ENCODE data around the gene PBLD. TPM values are rescaled to one million over a fixed set of nuclear protein-coding genes. Genes with fewer than 3 reads are reported as not detected.
"Not testable (repeated sequence)": the region's sequence is repeated elsewhere in the genome, so short reads cannot be mapped to it uniquely, and the experiment has no call there.

PBLD gene
- total RNA-seq, 4 donors from 2014 or later: 5.7 to 9.5 (median 8.0) TPM

GRCh38 chr10:68327889-68328786 is 4.6 kb downstream of the PBLD start:
- no peaks in the 10 kb centered on the region for H3K27me3 ChIP-seq
- TF ChIP-seq POLR2A (IDR thresholded peaks at IDR 0.05) (no peak), POLR2AphosphoS5 (IDR thresholded peaks at IDR 0.05) (no peak), EP300 (IDR thresholded peaks at IDR 0.05) (no peak)
- TF ChIP-seq, protein P1, sequence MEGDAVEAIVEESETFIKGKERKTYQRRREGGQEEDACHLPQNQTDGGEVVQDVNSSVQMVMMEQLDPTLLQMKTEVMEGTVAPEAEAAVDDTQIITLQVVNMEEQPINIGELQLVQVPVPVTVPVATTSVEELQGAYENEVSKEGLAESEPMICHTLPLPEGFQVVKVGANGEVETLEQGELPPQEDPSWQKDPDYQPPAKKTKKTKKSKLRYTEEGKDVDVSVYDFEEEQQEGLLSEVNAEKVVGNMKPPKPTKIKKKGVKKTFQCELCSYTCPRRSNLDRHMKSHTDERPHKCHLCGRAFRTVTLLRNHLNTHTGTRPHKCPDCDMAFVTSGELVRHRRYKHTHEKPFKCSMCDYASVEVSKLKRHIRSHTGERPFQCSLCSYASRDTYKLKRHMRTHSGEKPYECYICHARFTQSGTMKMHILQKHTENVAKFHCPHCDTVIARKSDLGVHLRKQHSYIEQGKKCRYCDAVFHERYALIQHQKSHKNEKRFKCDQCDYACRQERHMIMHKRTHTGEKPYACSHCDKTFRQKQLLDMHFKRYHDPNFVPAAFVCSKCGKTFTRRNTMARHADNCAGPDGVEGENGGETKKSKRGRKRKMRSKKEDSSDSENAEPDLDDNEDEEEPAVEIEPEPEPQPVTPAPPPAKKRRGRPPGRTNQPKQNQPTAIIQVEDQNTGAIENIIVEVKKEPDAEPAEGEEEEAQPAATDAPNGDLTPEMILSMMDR (IDR thresholded peaks at IDR 0.05): no peak
- H3K9me3 ChIP-seq: no peaks in the 10 kb centered on the region
- WGBS, 2 donors (ENCODE audit: low coverage in 1 of 2): 23% methylated on average over 3 to 4 of the region's 4 CpGs
- peak overlapping the region in 3 of 4 donors; percentile 71 to 98 (median 98) for H3K27ac ChIP-seq
- no peak for ATAC-seq
- H3K4me3 ChIP-seq: peak overlapping the region in 1 of 2 donors; percentile 7
- H3K4me1 ChIP-seq: peaks cover 0 to 33% (median 0%) of the 10 kb centered on the region in 3 donors
- no peaks in the 10 kb centered on the region for H3K36me3 ChIP-seq

GRCh38 chr10:68324396-68324795 is 8.3 kb downstream of the PBLD start:
- not testable (repeated sequence) for ATAC-seq, H3K27me3 ChIP-seq, H3K4me3 ChIP-seq, H3K27ac ChIP-seq, H3K9me3 ChIP-seq, H3K36me3 ChIP-seq
- WGBS, 2 donors (ENCODE audit: low coverage in 1 of 2): 93 to 100% methylated on average over 2 of the region's 4 CpGs
- H3K4me1 ChIP-seq: peaks cover 0 to 17% (median 0%) of the 10 kb centered on the region in 3 donors

DNA sequence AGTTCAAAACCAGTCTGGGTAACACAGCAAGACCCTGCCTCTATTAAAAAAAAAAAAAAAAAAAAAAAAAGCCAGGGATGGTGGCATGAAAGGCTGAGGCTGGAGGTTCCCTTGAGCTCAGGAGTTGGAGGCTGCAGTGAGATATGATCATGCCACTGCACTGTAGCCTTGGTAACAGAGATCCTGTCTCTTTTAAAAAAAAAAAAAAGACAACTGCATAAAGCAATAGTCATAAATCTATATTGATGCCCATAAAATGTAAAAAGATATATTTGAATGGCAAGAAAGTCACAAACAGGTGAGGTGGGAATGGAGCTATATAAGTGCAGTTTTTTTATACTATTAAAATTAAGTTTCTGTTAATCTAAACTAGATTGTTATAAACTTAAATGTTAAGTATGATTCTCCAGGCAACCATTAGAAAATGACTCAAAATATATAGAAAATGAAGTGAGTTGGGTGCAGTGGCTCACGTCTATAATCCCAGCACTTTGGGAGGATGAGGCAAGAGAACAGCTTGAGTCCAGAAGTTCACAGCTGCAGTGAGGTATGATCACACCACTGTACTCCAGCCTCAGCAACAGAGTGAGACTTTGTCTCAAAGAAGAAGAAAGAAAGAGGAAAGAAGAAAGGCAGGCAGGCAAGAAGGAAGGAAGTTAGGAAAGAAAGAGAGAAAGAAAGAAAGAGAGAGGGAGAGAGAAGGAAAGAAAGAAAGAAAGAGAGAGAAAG is 14.2 kb downstream of the PBLD start:
- ATAC-seq: no peak

GRCh38 chr10:68315582-68315981 is 17.1 kb downstream of the PBLD start:
- Histone ChIP-seq H3K27me3 (no peaks in the 10 kb centered on the region), H3K27ac (no peak overlapping the region), H3K36me3 (no peaks in the 10 kb centered on the region), H3K4me3 (no peak overlapping the region), H3K4me1 (no peaks in the 10 kb centered on the region), H3K9me3 (peaks cover 0 to 13% (median 0%) of the 10 kb centered on the region in 3 donors)
- 62 to 75% methylated on average over 1 of the region's 1 CpG for WGBS, 2 donors (ENCODE audit: low coverage in 1 of 2)
- no peak for ATAC-seq
- TF ChIP-seq POLR2AphosphoS5 (IDR thresholded peaks at IDR 0.05): no peak
- no peak for TF ChIP-seq EP300 (IDR thresholded peaks at IDR 0.05)
- TF ChIP-seq, protein P1 (IDR thresholded peaks at IDR 0.05): no peak
- no peak for TF ChIP-seq POLR2A (IDR thresholded peaks at IDR 0.05)

More for the DNA sequence above, 14.2 kb downstream of the PBLD start:
- Histone ChIP-seq H3K9me3 (peaks cover 0 to 13% (median 0%) of the 10 kb centered on the region in 3 donors), H3K27me3 (no peaks in the 10 kb centered on the region), H3K4me1 (no peaks in the 10 kb centered on the region), H3K4me3 (no peak overlapping the region), H3K36me3 (no peaks in the 10 kb centered on the region), H3K27ac (no peak overlapping the region)
- WGBS, 2 donors (ENCODE audit: low coverage in 1 of 2): 78 to 100% methylated on average over 1 of the region's 1 CpG
- no peak for TF ChIP-seq POLR2AphosphoS5 (IDR thresholded peaks at IDR 0.05)
- TF ChIP-seq, protein P1 (IDR thresholded peaks at IDR 0.05): no peak
- no peak for TF ChIP-seq EP300 (IDR thresholded peaks at IDR 0.05)
- TF ChIP-seq POLR2A (IDR thresholded peaks at IDR 0.05): no peak

DNA sequence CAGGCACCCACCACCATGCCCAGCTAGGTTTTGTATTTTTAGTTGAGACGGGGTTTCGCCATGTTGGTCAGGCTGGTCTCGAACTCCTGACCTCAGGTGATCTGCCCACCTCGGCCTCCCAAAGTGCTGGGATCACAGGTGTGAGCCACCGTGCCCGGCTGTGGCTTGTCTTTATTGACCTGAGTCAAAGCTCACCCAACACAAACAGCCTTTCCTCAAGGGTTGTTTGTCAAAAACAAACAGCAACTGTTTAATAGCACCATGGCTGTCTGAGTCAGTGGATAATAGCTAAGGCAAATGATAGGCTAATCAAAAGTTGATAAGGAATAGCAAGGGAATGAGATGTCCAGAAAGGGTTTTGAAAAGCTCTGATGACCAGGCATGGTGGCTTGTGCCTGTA is 17.8 kb downstream of the PBLD start:
- not testable (repeated sequence) for H3K27ac ChIP-seq, H3K4me1 ChIP-seq, H3K4me3 ChIP-seq, ATAC-seq, H3K27me3 ChIP-seq, H3K36me3 ChIP-seq
- WGBS, 2 donors (ENCODE audit: low coverage in 1 of 2): 100% methylated on average over 3 to 4 of the region's 6 CpGs
- peaks cover 0 to 13% (median 0%) of the 10 kb centered on the region in 3 donors for H3K9me3 ChIP-seq

All from gastroesophageal sphincter (tissue), 4 donors.